Measurements from ENCODE around the gene MAP4K3. TPM values are rescaled to one million over a fixed set of nuclear protein-coding genes. Genes with fewer than 3 reads are reported as not detected.

The MAP4K3 gene
- total and polyA plus RNA-seq, 3 donors from 2014 or later, result 37.6 to 59.6 (median 58.8) TPM

DNA sequence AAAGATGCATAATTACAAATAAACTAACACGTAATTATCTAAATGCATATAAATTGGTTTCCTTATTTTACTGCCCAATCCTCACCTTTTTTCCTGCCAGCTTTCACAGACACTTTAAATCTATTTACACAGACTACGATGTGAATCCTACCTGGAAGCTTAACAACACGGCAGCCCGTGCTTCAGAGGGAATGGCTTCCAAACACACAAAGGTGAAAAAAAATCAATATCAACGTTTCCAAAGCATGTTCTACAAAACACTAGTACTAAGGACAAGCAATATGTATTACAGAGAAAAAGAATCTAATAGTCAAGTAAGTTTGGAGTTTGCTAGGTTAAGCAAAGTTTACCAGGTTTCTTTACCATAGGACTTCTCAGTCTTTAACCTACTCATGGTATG, 4.4 kb downstream of the MAP4K3 start:
- no peaks in the 10 kb centered on the region for H3K9me3 ChIP-seq
- H3K4me3 ChIP-seq, result no peak overlapping the region
- H3K4me1 ChIP-seq, result peaks cover 29% of the 10 kb centered on the region
- H3K36me3 ChIP-seq (ENCODE audit: low read depth, missing control alignments), result no peaks in the 10 kb centered on the region
- TF ChIP-seq CTCF (IDR thresholded peaks at IDR 0.05) (no peak), POLR2A (IDR thresholded peaks at IDR 0.05) (no peak)
- 74 to 76% methylated on average over 5 of the region's 5 CpGs for WGBS, 2 donors
- H3K27me3 ChIP-seq, result no peaks in the 10 kb centered on the region
- H3K27ac ChIP-seq, result no peak overlapping the region
- intact Hi-C loops (cut with DNase I; ENCODE audit: low total_unique reads), result no loop called here
- DNase-seq, result no peak

- Histone ChIP-seq H3K27ac (no peak overlapping the region), H3K36me3 (ENCODE audit: low read depth, missing control alignments) (no peaks in the 10 kb centered on the region), H3K4me3 (no peak overlapping the region), H3K4me1 (peaks cover 29% of the 10 kb centered on the region), H3K9me3 (no peaks in the 10 kb centered on the region), H3K27me3 (no peaks in the 10 kb centered on the region)
- TF ChIP-seq POLR2A (IDR thresholded peaks at IDR 0.05), result no peak
- no peak for TF ChIP-seq CTCF (IDR thresholded peaks at IDR 0.05)
- no peak for DNase-seq
- intact Hi-C loops (cut with DNase I; ENCODE audit: low total_unique reads), result no loop called here
- WGBS, 2 donors, result 50 to 53% methylated on average over 3 of the region's 3 CpGs
Measured at GRCh38 chr2:39431592-39432316, 5.3 kb downstream of the MAP4K3 start.

DNA sequence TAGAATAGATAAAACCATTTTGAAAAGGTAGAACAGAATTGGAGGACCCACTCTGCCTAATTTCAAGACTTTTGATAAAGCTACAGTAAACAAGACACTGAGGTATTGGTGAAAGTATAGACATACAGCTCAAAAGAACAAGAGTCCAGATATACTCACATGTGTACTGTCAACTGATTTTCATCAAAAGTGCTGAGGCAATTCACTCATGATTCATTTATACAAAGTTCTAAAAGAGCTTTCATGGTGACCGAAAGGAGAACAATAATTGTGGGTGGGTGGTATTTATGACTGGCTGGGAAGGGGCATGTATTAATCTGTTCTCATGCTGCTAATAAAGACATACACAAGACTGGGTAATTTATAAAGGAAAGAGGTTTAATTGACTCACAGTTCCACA, 7.3 kb downstream of the MAP4K3 start:
- H3K4me1 ChIP-seq, result peaks cover 21% of the 10 kb centered on the region
- no peak overlapping the region for H3K27ac ChIP-seq
- TF ChIP-seq POLR2A (IDR thresholded peaks at IDR 0.05), result no peak
- no peak for TF ChIP-seq CTCF (IDR thresholded peaks at IDR 0.05)
- no peaks in the 10 kb centered on the region for H3K9me3 ChIP-seq
- H3K27me3 ChIP-seq, result no peaks in the 10 kb centered on the region
- no peaks in the 10 kb centered on the region for H3K36me3 ChIP-seq (ENCODE audit: low read depth, missing control alignments)
- intact Hi-C loops (cut with DNase I; ENCODE audit: low total_unique reads), result no loop called here
- 91 to 97% methylated on average over 1 of the region's 1 CpG for WGBS, 2 donors
- no peak for DNase-seq
- no peak overlapping the region for H3K4me3 ChIP-seq

- no peak for TF ChIP-seq CTCF (IDR thresholded peaks at IDR 0.05)
- DNase-seq, result no peak
- intact Hi-C loops (cut with DNase I; ENCODE audit: low total_unique reads), result no loop called here
- Histone ChIP-seq H3K9me3 (no peaks in the 10 kb centered on the region), H3K4me1 (no peaks in the 10 kb centered on the region), H3K27me3 (no peaks in the 10 kb centered on the region), H3K36me3 (ENCODE audit: low read depth, missing control alignments) (no peaks in the 10 kb centered on the region), H3K27ac (no peak overlapping the region), H3K4me3 (no peak overlapping the region)
- 88 to 89% methylated on average over 1 of the region's 1 CpG for WGBS, 2 donors
Measured at GRCh38 chr2:39424951-39425350, 12.1 kb downstream of the MAP4K3 start.

- 93 to 95% methylated on average over 1 of the region's 1 CpG for WGBS, 2 donors
- H3K4me3 ChIP-seq, result no peak overlapping the region
- no peak overlapping the region for H3K27ac ChIP-seq
- intact Hi-C loops (cut with DNase I; ENCODE audit: low total_unique reads), result no loop called here
- DNase-seq, result no peak
- TF ChIP-seq CTCF (IDR thresholded peaks at IDR 0.05) (no peak), POLR2A (IDR thresholded peaks at IDR 0.05) (no peak)
- no peaks in the 10 kb centered on the region for H3K4me1 ChIP-seq
- H3K36me3 ChIP-seq (ENCODE audit: low read depth, missing control alignments), result no peaks in the 10 kb centered on the region
- no peaks in the 10 kb centered on the region for H3K9me3 ChIP-seq
- H3K27me3 ChIP-seq, result no peaks in the 10 kb centered on the region
Measured at GRCh38 chr2:39422700-39423099, 14.4 kb downstream of the MAP4K3 start.
